IPS-20b (cell line): Measurements from ENCODE around the gene ZSCAN29.
A peak's percentile ranks its signal among the peaks of the same experiment; 100 is the strongest.

Source experiments
- H3K27ac ChIP-seq: one replicate; pipeline ENCODE4 v1.5.1; 2013; ENCODE audit warnings: low read length
- H3K27me3 ChIP-seq: 2 replicates; pipeline ENCODE4 v1.6.1; 2013; ENCODE audit warnings: mild to moderate bottlenecking, low read length, inconsistent platforms; ENCODE audit not compliant: insufficient read depth
- H3K36me3 ChIP-seq: 2 replicates; pipeline ENCODE4 v1.6.1; 2013; ENCODE audit warnings: low read depth, mild to moderate bottlenecking, inconsistent platforms, low read length, moderate library complexity; ENCODE audit not compliant: insufficient read depth
- H3K4me1 ChIP-seq: 2 replicates; pipeline ENCODE4 v1.6.1; 2013; ENCODE audit warnings: mild to moderate bottlenecking, control low read depth, inconsistent platforms, low read length, moderate library complexity; ENCODE audit not compliant: insufficient read depth
- H3K4me3 ChIP-seq: 2 replicates; pipeline ENCODE4 v1.5.1; 2013; ENCODE audit warnings: mild to moderate bottlenecking, low read length, inconsistent platforms
- H3K9ac ChIP-seq: 2 replicates; pipeline ENCODE4 v1.6.1; 2013; ENCODE audit warnings: low read depth, mild to moderate bottlenecking, inconsistent platforms, low read length, moderate library complexity
- H3K9me3 ChIP-seq: 2 replicates; pipeline ENCODE4 v1.6.1; 2013; ENCODE audit warnings: mild to moderate bottlenecking, low read depth, low read length, inconsistent platforms; ENCODE audit not compliant: insufficient read depth

The ZSCAN29 gene

DNA sequence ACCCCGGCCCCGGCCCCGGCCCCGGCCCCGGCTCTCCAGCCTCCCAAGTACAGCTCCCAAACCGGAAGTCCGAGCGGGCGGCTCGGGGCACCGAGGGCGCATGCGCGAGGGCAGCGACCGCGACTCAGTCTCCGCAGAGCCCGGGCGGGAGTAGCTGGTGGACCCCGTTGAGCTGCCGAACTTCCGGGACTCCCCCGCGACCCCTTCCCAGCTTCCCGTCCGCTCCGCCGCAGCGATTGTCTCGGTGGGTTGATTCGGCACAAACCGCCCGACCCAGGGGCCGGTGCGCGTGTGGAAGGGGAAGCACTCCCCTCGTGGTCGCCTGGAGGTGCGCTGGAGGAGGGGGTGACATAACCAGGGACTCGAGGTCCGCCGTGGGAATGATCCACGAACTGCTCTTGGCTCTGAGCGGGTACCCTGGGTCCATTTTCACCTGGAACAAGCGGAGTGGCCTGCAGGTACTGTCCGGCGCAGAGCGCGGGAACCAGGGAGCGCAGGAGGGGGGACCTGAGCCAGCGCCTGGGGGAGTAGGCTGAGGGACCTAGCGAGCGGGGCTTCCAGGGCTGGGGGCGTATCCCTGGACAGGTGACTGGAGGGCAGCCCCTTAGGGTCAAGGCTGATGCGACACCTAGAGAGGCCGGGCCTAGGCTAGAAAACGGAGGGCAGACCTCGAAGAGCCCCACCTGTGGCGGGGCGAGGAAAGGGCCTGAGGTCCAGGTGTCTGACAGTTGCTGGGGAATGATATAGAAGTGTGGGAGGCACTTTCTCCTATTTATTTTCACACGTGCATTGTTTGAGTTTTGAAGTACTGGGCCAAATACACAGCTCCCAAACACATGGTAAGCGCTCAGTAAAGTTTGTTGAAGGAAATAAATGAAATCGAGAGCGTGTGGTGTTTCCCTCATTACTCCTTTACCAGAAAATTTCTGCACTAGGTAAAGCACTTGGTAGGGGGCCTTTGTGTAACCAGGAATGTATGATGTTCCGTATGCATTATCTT is at the start of gene ZSCAN29, which contains the start of gene TUBGCP4:
Gene ZSCAN29 (minus strand): TSS at position 69 of the 1,000 bp plus-strand sequence. CDS start 1,130 bp downstream, outside the sequence.
Gene TUBGCP4 (plus strand): TSS at position 127 of the 1,000 bp plus-strand sequence. CDS start 254 bp downstream, at position 381.
- H3K27ac ChIP-seq: peak within 1 kb of the TSS; percentile 79
- H3K4me1 ChIP-seq: peaks cover 10% of the 10 kb centered on the region; the same call in 1 of the 2 replicates
- H3K36me3 ChIP-seq: peaks cover 24% of the 10 kb centered on the region

DNA sequence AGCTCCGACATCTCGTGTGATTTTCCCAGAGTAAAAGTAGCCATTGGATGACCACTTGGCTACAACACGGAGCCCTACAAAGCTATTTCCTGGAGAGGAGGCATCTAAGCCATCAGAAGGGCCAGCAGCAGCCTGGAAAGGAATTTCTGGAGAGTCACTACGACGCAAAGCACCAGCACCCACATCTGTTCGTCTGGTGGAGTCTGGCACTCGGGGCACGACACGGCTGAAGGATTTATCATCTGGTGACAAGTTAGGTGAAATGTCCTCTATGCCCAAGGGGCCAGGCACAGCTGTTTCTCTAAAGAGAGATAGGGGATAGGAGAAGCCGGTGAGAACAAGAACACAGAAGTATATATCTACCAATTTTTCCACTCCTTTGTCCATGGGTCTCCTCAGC is 49.6 kb upstream of the ZSCAN29 start:
- Histone ChIP-seq H3K4me1 (no peaks in the 10 kb centered on the region), H3K27ac (no peak overlapping the region), H3K4me3 (no peak overlapping the region), H3K27me3 (no peaks in the 10 kb centered on the region), H3K9me3 (no peaks in the 10 kb centered on the region), H3K36me3 (peaks cover 98% of the 10 kb centered on the region), H3K9ac (no peak overlapping the region)

More for the DNA sequence above, at the start of gene ZSCAN29, which contains the start of gene TUBGCP4:
- Histone ChIP-seq H3K9ac (peak within 1 kb of the TSS; percentile 95), H3K27me3 (no peaks in the 10 kb centered on the region), H3K4me3 (peak within 1 kb of the TSS; percentile 96), H3K9me3 (no peaks in the 10 kb centered on the region)

DNA sequence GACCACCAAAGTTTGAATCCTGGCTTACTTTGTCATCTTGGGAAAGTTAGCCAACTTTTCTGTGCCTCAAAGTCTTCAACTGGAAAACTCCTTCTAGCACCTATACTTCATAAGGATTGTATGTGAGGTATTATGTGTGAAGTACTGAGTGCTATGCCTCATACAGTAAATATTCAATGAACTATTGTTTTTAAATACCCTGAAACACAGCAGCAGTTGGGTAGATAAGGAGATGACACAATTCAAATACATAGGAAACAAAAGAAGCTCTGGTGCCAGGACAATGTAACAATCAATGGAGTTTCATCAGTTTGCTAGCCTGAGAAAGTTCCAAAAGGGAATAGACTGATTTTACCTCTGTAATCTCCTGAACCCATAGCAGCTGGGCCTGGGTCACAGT is 43.4 kb upstream of the ZSCAN29 start:
- H3K27me3 ChIP-seq: no peaks in the 10 kb centered on the region
- peaks cover 98% of the 10 kb centered on the region for H3K36me3 ChIP-seq
- no peak overlapping the region for H3K27ac ChIP-seq
- no peak overlapping the region for H3K9ac ChIP-seq
- H3K4me3 ChIP-seq: no peak overlapping the region
- H3K9me3 ChIP-seq: no peaks in the 10 kb centered on the region
- no peaks in the 10 kb centered on the region for H3K4me1 ChIP-seq

DNA sequence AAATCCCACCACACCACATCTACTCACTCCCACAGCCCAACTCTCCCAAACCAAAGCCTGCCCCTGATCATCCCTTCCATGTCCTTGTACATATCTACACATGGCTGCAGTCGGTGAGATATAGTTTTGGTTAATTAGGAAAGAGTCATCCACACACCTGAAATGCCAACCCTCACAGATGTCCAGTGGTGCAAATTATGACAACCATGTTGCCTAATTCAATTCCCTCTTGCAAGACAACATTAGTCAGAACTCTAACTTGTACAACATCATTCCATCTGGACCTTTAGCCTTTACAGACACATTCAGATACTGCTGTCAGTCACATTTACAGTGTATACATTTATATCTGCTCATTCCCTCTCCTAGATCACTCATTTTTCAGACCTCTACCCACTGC is 41.3 kb upstream of the ZSCAN29 start:
- H3K9ac ChIP-seq: no peak overlapping the region
- no peak overlapping the region for H3K27ac ChIP-seq
- H3K9me3 ChIP-seq: no peaks in the 10 kb centered on the region
- no peaks in the 10 kb centered on the region for H3K27me3 ChIP-seq
- no peak overlapping the region for H3K4me3 ChIP-seq
- no peaks in the 10 kb centered on the region for H3K4me1 ChIP-seq
- H3K36me3 ChIP-seq: peaks cover 100% of the 10 kb centered on the region

DNA sequence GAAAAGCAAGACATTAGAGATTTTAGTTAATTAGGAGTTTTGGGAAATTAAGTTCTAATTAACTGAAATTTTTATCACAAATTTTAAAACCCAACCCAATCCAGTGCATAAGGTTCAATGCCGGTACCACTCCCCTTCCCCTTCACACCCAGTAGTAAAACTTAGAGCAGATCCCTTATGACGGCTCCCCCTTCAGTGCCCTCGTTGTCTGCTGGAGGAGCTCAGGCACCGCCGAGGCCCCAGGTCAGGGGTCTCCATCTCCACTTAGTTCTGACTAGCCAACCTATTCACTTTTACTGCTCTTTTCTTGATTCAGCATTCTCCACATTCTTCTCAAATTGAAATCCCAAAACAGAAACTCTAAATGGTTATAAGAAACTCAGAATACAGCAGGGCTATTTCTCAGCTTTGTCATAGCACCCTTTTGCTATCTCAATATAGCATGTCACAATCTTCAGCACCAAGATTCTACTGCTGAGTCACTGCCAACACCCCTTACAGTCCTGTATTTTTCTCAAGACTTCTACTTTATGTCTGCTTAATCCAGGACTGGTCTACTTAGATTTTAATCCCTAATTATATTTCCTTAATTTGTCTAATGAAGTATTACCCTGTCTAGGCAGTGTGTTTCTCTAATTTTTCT is 39.9 kb upstream of the ZSCAN29 start:
- Histone ChIP-seq H3K9me3 (no peaks in the 10 kb centered on the region), H3K4me3 (no peak overlapping the region), H3K36me3 (peaks cover 100% of the 10 kb centered on the region), H3K4me1 (no peaks in the 10 kb centered on the region), H3K27me3 (no peaks in the 10 kb centered on the region), H3K9ac (no peak overlapping the region), H3K27ac (no peak overlapping the region)

DNA sequence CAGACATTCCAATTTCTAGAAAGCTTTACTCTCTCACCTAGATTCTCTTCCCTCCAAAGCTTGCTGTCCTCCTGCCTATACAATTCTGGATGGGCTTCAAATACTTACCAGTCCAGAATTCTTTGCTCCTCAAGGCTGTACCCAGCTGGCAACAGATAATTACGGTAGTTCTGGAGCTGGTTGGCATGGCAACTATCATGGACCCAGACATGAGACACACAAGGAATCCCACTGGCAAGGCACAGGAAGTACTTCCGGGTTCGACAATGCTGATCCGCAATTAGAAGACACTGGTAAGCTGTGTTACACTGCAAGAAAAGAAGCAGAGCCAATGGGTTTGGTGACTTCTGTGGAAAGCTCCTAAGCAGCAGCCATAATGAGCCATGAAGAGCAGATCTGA is 37.9 kb upstream of the ZSCAN29 start:
- Histone ChIP-seq H3K9me3 (no peaks in the 10 kb centered on the region), H3K4me3 (no peak overlapping the region), H3K27ac (no peak overlapping the region), H3K9ac (no peak overlapping the region), H3K36me3 (peaks cover 100% of the 10 kb centered on the region), H3K27me3 (no peaks in the 10 kb centered on the region), H3K4me1 (no peaks in the 10 kb centered on the region)

DNA sequence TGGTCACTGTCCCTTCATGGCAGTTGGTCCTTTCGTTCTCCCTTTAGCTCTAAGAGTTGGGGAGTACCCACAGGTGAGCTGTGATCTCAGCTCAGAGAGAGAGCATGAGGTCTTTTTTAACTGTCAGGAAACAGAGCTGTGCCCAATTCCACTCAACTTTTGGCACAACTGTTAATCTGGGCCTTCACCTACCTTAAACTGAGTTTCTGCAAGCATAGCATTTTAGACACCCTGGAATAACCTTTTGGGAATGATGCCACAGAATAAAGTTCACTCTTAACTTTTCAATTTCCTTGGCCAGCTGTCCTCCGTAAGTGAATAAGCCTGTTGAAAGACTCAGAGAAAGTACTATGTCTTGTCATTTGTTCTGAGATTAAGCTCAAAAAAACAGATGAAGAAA is 36.0 kb upstream of the ZSCAN29 start:
- Histone ChIP-seq H3K36me3 (peaks cover 100% of the 10 kb centered on the region), H3K27me3 (no peaks in the 10 kb centered on the region)

DNA sequence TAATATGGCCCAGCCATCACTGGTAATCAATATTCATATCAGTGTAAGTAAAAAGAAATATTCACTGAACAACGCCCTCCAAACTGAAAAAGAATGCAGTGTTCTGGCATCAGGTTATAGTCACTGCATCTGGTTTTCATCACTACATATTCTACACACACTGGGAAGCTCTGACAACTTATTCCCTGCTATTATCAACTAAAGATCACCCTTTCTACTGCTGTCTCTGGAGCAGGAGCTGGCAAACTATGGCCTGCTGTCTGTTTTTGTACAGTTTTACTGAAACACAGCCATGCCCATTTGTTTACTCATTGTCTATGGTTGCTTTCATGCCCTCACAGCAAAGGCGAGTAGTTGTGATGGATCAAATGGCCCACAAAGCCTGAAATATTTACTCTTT is 35.3 kb upstream of the ZSCAN29 start:
- H3K27me3 ChIP-seq: no peaks in the 10 kb centered on the region
- H3K9ac ChIP-seq: no peak overlapping the region
- H3K36me3 ChIP-seq: peaks cover 100% of the 10 kb centered on the region
- no peaks in the 10 kb centered on the region for H3K9me3 ChIP-seq
- H3K4me1 ChIP-seq: no peaks in the 10 kb centered on the region
- no peak overlapping the region for H3K4me3 ChIP-seq
- H3K27ac ChIP-seq: no peak overlapping the region

More for the DNA sequence above, 36.0 kb upstream of the ZSCAN29 start:
- no peak overlapping the region; the same call in 1 of the 2 replicates for H3K9ac ChIP-seq
- H3K4me3 ChIP-seq: no peak overlapping the region
- no peaks in the 10 kb centered on the region for H3K9me3 ChIP-seq
- H3K27ac ChIP-seq: no peak overlapping the region
- no peaks in the 10 kb centered on the region for H3K4me1 ChIP-seq

DNA sequence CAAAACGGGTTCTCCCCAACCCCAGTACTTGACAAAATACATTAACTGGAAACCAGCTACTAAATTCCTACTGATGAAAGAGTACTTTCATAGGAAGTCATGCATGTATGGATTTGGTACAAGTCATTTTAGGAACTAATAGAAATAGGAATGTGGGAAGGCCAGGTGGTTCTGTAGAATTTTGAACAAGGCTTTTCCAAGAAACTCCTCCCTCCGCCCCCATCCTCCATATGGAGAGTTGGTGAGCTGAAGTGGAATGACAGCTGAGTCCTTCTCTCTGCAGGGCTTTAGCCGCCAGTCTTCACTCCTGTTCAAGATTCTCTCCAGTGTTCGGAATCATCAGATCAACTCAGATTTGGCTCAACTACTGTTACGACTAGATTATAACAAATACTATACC is 33.3 kb upstream of the ZSCAN29 start:
- Histone ChIP-seq H3K36me3 (peaks cover 99% of the 10 kb centered on the region), H3K27me3 (no peaks in the 10 kb centered on the region), H3K4me3 (no peak overlapping the region), H3K9ac (no peak overlapping the region), H3K27ac (no peak overlapping the region), H3K4me1 (no peaks in the 10 kb centered on the region), H3K9me3 (no peaks in the 10 kb centered on the region)

DNA sequence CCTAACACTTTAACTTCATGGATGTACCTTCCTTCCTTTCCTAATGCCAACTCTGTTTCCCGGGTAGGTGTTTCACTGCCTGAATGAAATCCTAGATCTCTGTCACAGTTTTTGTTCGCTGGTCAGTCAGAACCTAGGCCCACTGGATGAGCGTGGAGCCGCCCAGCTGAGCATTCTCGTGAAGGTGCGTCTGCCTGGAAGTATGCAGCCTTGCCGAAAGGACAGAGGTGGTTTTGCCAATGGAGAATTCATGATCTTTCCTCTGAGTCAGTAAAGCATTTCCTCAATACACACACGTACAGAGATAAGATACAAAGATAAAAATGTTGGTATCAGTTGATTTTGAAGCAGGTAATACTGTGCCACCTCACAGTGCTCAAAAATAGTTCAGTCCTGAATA is 32.8 kb upstream of the ZSCAN29 start:
- Histone ChIP-seq H3K36me3 (peaks cover 99% of the 10 kb centered on the region), H3K27me3 (no peaks in the 10 kb centered on the region), H3K4me3 (no peak overlapping the region), H3K4me1 (no peaks in the 10 kb centered on the region), H3K9me3 (no peaks in the 10 kb centered on the region), H3K9ac (no peak overlapping the region), H3K27ac (no peak overlapping the region)

DNA sequence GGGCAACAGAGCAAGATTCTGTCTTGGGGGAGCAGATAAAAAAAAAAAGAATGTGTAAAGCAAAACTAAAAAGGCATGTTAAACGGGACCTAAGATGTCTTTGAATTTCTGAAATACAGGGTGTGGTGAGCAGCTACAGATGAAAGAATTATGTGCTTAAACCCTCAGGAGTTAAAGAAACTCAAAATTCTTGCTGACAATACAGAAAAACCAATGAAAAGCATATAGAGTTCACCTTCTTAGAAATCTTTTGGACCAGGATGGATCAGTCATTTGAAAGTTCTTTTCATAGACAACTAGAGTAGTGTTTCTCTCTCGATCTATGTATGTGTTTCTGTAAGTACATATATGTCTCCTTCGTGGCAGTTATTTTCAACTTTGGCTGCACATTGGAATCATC is 31.4 kb upstream of the ZSCAN29 start:
- Histone ChIP-seq H3K9me3 (no peaks in the 10 kb centered on the region), H3K36me3 (peaks cover 99% of the 10 kb centered on the region), H3K27me3 (no peaks in the 10 kb centered on the region), H3K4me3 (no peak overlapping the region), H3K4me1 (no peaks in the 10 kb centered on the region), H3K9ac (no peak overlapping the region), H3K27ac (no peak overlapping the region)
